ENCODE data around the gene CLDN17. TPM values are rescaled to one million over a fixed set of nuclear protein-coding genes. Genes with fewer than 3 reads are reported as not detected.

Gene CLDN17
- total and polyA plus RNA-seq, 2 donors (not counting 3 experiments of a cell fraction or from before 2014, with no cell fraction given): not detected

DNA sequence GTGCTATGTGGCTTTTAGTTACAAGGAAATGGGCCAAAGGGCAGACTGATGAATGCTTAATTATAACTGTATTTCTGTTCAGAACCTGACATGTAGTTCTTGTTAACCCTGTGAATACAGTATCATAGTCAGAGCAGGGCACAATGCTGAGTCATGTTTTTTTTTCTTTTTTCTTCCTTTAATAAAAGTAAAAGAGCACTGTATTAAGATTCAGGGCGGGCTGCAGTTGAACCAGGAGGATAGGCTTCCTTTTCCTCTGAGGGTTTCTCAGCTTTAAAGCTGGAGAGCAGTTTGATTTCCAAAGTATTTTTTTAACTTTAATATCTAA lies 40.6 kb upstream of the CLDN17 start:
- CTCF ChIA-PET: no interaction called here
- intact Hi-C loops (cut with micrococcal nuclease): no loop called here

More for the DNA sequence above, 40.6 kb upstream of the CLDN17 start:
- H3K4me1 ChIP-seq (ENCODE audit: control insufficient read depth, extremely low read depth, insufficient read depth, low read length): no peaks in the 10 kb centered on the region
- H3K4me3 ChIP-seq (replicated peaks in 1 of 3; ENCODE audit: insufficient read depth in 1 of 3, low read depth in 1 of 3, low read length in 3 of 3): no peak overlapping the region
- POLR2A ChIA-PET: no interaction called here
- H3K79me2 ChIP-seq (ENCODE audit: control insufficient read depth, insufficient read depth, low read length): no peaks in the 10 kb centered on the region
- H3K27me3 ChIP-seq (ENCODE audit: control insufficient read depth in 2 of 2, insufficient read depth in 2 of 2, low read length in 2 of 2): no peaks in the 10 kb centered on the region
- no TSS peak for BruUV-seq (replicated peaks)
- no peak overlapping the region for H2AFZ ChIP-seq (ENCODE audit: low read depth, low read length)
- H3K9me3 ChIP-seq (replicated peaks; ENCODE audit: control insufficient read depth, insufficient read depth, low read length): no peaks in the 10 kb centered on the region
- H3K9me1 ChIP-seq (replicated peaks; ENCODE audit: control insufficient read depth, extremely low read depth, insufficient read depth, low read length): no peaks in the 10 kb centered on the region
- DNase-seq (ENCODE audit: low read depth, low spot score) (no peak), FAIRE-seq (no peak)
- dilution Hi-C loops (cut with MboI; ENCODE audit: extremely low pct_ligation_motif_present, low sequenced_read_pairs): no loop called here
- no peak overlapping the region for H3K4me2 ChIP-seq (ENCODE audit: insufficient read depth, low read length)
- no peaks in the 10 kb centered on the region for H3K36me3 ChIP-seq (ENCODE audit: control insufficient read depth in 2 of 2, extremely low read depth in 1 of 2, insufficient read depth in 2 of 2, low read length in 2 of 2)
- H3K27ac ChIP-seq (ENCODE audit: insufficient read depth, low read depth, low read length): no peak overlapping the region
- H3K9ac ChIP-seq (replicated peaks; ENCODE audit: extremely low read depth, insufficient read depth, low read length): no peak overlapping the region
- H4K20me1 ChIP-seq (replicated peaks; ENCODE audit: control insufficient read depth, extremely low read depth, insufficient read depth, low read length): no peaks in the 10 kb centered on the region
- TF ChIP-seq JUN (IDR thresholded peaks at IDR 0.05; ENCODE audit: borderline replicate concordance, insufficient read depth, insufficient read length, low read depth) (no peak), EZH2 (IDR thresholded peaks at IDR 0.05; ENCODE audit: borderline replicate concordance, low read depth, low read length, severe bottlenecking) (no peak), POLR2A (IDR thresholded peaks at IDR 0.05; ENCODE audit: low read depth, low read length) (no peak), FOS (IDR thresholded peaks at IDR 0.05; ENCODE audit: borderline replicate concordance, insufficient read depth, low read length) (no peak), POLR2AphosphoS5 (IDR thresholded peaks at IDR 0.05; ENCODE audit: insufficient read depth, low read depth, low read length) (no peak), MYC (IDR thresholded peaks at IDR 0.05; ENCODE audit: low read depth, low read length) (no peak), GATA2 (IDR thresholded peaks at IDR 0.05; ENCODE audit: insufficient read depth, insufficient read length, low read depth, low read length) (no peak)
- TF ChIP-seq, protein P1, sequence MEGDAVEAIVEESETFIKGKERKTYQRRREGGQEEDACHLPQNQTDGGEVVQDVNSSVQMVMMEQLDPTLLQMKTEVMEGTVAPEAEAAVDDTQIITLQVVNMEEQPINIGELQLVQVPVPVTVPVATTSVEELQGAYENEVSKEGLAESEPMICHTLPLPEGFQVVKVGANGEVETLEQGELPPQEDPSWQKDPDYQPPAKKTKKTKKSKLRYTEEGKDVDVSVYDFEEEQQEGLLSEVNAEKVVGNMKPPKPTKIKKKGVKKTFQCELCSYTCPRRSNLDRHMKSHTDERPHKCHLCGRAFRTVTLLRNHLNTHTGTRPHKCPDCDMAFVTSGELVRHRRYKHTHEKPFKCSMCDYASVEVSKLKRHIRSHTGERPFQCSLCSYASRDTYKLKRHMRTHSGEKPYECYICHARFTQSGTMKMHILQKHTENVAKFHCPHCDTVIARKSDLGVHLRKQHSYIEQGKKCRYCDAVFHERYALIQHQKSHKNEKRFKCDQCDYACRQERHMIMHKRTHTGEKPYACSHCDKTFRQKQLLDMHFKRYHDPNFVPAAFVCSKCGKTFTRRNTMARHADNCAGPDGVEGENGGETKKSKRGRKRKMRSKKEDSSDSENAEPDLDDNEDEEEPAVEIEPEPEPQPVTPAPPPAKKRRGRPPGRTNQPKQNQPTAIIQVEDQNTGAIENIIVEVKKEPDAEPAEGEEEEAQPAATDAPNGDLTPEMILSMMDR (IDR thresholded peaks at IDR 0.05; ENCODE audit: extremely low read depth in 1 of 2, insufficient read depth in 1 of 2, low read depth in 1 of 2, low read length in 2 of 2): no peak
- TF ChIP-seq, protein P2, sequence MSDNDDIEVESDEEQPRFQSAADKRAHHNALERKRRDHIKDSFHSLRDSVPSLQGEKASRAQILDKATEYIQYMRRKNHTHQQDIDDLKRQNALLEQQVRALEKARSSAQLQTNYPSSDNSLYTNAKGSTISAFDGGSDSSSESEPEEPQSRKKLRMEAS (IDR thresholded peaks at IDR 0.05; ENCODE audit: insufficient read depth, insufficient read length): no peak
